ENCODE measurements around the gene ATRNL1.

The ATRNL1 gene

GRCh38 chr10:115849197-115849596 is 756.0 kb downstream of the ATRNL1 start:
- no peak for TF ChIP-seq CTCF (IDR thresholded peaks at IDR 0.05)

GRCh38 chr10:115850666-115851065 is 757.5 kb downstream of the ATRNL1 start:
- TF ChIP-seq CTCF (IDR thresholded peaks at IDR 0.05), result no peak

GRCh38 chr10:115851695-115852094 is 758.5 kb downstream of the ATRNL1 start:
- no peak for TF ChIP-seq CTCF (IDR thresholded peaks at IDR 0.05)

- no peak for TF ChIP-seq CTCF (IDR thresholded peaks at IDR 0.05)
These were observed 761.7 kb downstream of the ATRNL1 start for GRCh38 chr10:115854740-115855435.

- no peak for TF ChIP-seq CTCF (IDR thresholded peaks at IDR 0.05)
These were observed 763.4 kb downstream of the ATRNL1 start for GRCh38 chr10:115856580-115856979.

- TF ChIP-seq CTCF (IDR thresholded peaks at IDR 0.05), result no peak
These were observed 764.7 kb downstream of the ATRNL1 start for GRCh38 chr10:115857856-115858255.

GRCh38 chr10:115860182-115861107 is 767.3 kb downstream of the ATRNL1 start:
- no peak for TF ChIP-seq CTCF (IDR thresholded peaks at IDR 0.05)

Data from LNCAP (cell line).